Caki2 (cell line): Measurements from ENCODE around the gene SFSWAP. TPM values are rescaled to one million over a fixed set of nuclear protein-coding genes. Genes with fewer than 3 reads are reported as not detected.
A peak's percentile ranks its signal among the peaks of the same experiment; 100 is the strongest.

Experiments
- DNase-seq: peaks from one replicate; pipeline ENCODE4 v3.0.0-alpha.2; 2015; ENCODE audit warnings: low read depth
- in situ Hi-C: cut with HindIII; loops from 2 replicates; pipeline ENCODE4 v1.10.0; 2016; ENCODE audit warnings: low sequenced_read_pairs, low pct_unique_long_range_greater_than_20kb, mixed read lengths
- total RNA-seq: library from RNA; depleted of rRNA; stranded (reverse); fragments of >200 nt; shearing (Covaris generic); gene quantifications from 2 replicates; pipeline ENCODE4 v1.2.3, GENCODE V29; 2014; ENCODE audit warnings: low replicate concordance

The SFSWAP gene
- total RNA-seq, 1 experiment from 2014 or later: 18.1 TPM

GRCh38 chr12:131815131-131815530 is 104.2 kb downstream of the SFSWAP start:
- DNase-seq: no peak
- in situ Hi-C loops: no loop called here

- no peak for DNase-seq
- in situ Hi-C loops: no loop called here
Measured at GRCh38 chr12:131816495-131816894, 105.6 kb downstream of the SFSWAP start.

- in situ Hi-C loops: no loop called here
- DNase-seq: no peak
Measured at GRCh38 chr12:131817241-131817640, 106.4 kb downstream of the SFSWAP start.

GRCh38 chr12:131818821-131819585 is 108.1 kb downstream of the SFSWAP start:
- in situ Hi-C loops: no loop called here
- no peak for DNase-seq

- in situ Hi-C loops: no loop called here
- no peak for DNase-seq
Measured at GRCh38 chr12:131824450-131824849, 113.6 kb downstream of the SFSWAP start.

GRCh38 chr12:131825146-131825892 is 114.4 kb downstream of the SFSWAP start:
- no peak for DNase-seq
- in situ Hi-C loops: no loop called here

- in situ Hi-C loops: no loop called here
- DNase-seq: no peak
Measured at GRCh38 chr12:131826097-131826928, 115.4 kb downstream of the SFSWAP start.

GRCh38 chr12:131827961-131828534 is 117.2 kb downstream of the SFSWAP start, which contains the start of gene MMP17:
TSS of gene MMP17 (plus strand) at chr12:131828393. CDS start at chr12:131828495, 102 bp downstream.
- peak; percentile 45 for DNase-seq
- in situ Hi-C loops: no loop called here

GRCh38 chr12:131828671-131829355 is 117.9 kb downstream of the SFSWAP start:
- peak; percentile 20 for DNase-seq
- in situ Hi-C loops: no loop called here

GRCh38 chr12:131829356-131829747 is 118.5 kb downstream of the SFSWAP start:
- peak; percentile 22 for DNase-seq
- in situ Hi-C loops: no loop called here

- DNase-seq: no peak
- in situ Hi-C loops: no loop called here
Measured at GRCh38 chr12:131829791-131830334, 119.0 kb downstream of the SFSWAP start.

- in situ Hi-C loops: no loop called here
- DNase-seq: peak; percentile 84
Measured at GRCh38 chr12:131830335-131830913, 119.5 kb downstream of the SFSWAP start.

GRCh38 chr12:131830914-131831571 is 120.2 kb downstream of the SFSWAP start:
- in situ Hi-C loops: no loop called here

GRCh38 chr12:131831635-131832041 is 120.7 kb downstream of the SFSWAP start:
- in situ Hi-C loops: no loop called here
- no peak for DNase-seq

More at GRCh38 chr12:131830914-131831571, 120.2 kb downstream of the SFSWAP start:
- DNase-seq: no peak

GRCh38 chr12:131832321-131833231 is 121.7 kb downstream of the SFSWAP start:
- peak; percentile 48 for DNase-seq

More at GRCh38 chr12:131832321-131833231, 121.7 kb downstream of the SFSWAP start:
- in situ Hi-C loops: no loop called here
